A375 (cell line): ENCODE results near the gene NF2. TPM values are rescaled to one million over a fixed set of nuclear protein-coding genes. Genes with fewer than 3 reads are reported as not detected.

Source experiments
- small RNA-seq: library from RNA; depleted of rRNA; stranded (forward); fragments of <200 nt; gene quantifications from one replicate; pipeline ENCODE3, GENCODE V24; 2014
- total RNA-seq: library from RNA; depleted of rRNA; stranded (reverse); fragments of >200 nt; shearing (Covaris generic); gene quantifications from 2 replicates; pipeline ENCODE4 v1.2.3, GENCODE V29; 2014; rRNA removed

The NF2 gene
- total RNA-seq, result 112 and 120 TPM in 2 replicates

GRCh38 chr22:29603358-29604075 is at the start of gene NF2:
NF2 (plus strand) TSS chr22:29603633; CDS start chr22:29603999, 366 bp downstream.

DNA sequence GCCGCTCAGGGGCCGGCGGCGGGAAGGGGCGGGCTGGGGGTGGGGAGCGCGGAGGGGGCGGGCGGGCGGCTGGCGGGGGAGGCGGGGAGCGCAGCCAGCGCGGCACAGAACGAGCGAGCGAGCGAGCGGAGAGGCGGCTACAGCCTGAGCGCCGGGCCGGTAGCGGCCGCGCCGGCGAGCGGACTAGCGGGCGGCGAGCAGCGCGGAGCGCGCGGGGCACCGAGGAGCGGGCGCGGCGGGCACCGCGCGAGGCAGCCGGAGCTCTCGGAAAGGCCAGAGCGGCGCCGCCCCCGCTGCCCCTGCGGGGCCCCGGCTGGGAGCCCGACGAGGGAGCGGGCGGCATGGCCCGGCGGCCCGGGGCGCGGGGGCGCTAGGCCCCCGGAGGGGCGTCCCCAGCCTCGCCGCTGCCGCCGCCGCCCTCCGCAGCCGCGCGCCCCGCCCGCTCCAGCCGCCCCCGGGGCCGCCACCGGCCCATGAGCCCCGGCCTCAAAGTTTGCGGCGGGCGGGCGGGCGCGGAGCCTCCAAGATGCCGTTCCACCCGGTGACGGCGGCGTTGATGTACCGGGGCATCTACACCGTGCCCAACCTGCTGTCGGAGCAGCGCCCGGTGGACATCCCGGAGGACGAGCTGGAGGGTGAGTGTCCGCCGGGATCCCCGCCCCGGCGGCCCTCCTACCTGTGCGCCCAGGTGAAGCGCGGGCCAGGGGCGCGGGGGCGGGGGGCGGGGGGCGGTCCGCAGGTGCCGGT is 116.6 kb downstream of the NF2 start, which contains the start of gene CABP7:
CABP7 (plus strand) TSS at position 105 of the 747 bp plus-strand sequence; CDS start at position 527, 422 bp downstream.

Small RNA genes lying within 50 kb of the gene (small RNA-seq; reads per million reads assigned to genes)
- not detected for gene AC004882.2

Other genes with a start within 250 kb of the NF2 start
- 56.7 and 61.7 TPM in 2 replicates for gene AP1B1, start 215.1 kb upstream of the NF2 start, total RNA-seq
- not detected in 2 replicates for gene RFPL1, start 165.1 kb upstream of the NF2 start, total RNA-seq
- gene NEFH, start 123.4 kb upstream of the NF2 start, total RNA-seq, result not detected in 2 replicates
- gene THOC5, start 49.9 kb upstream of the NF2 start, total RNA-seq, result 126 and 148 TPM in 2 replicates
- 85.7 and 98.8 TPM in 2 replicates for gene NIPSNAP1, start 22.5 kb upstream of the NF2 start, total RNA-seq
- not detected in 2 replicates for gene CABP7, start 116.4 kb downstream of the NF2 start, total RNA-seq
- gene ZMAT5, start 163.4 kb downstream of the NF2 start, total RNA-seq, result 14.0 and 16.3 TPM in 2 replicates
- gene UQCR10, start 163.7 kb downstream of the NF2 start, total RNA-seq, result 50.7 and 55.8 TPM in 2 replicates
- 29.3 and 31.5 TPM in 2 replicates for gene ASCC2, start 234.6 kb downstream of the NF2 start, total RNA-seq